NT2/D1 (cell line): Measurements from ENCODE around the gene PELI1.

Experiments
- DNase-seq: peaks from one replicate; pipeline ENCODE4 v3.0.0-alpha.2; 2011; ENCODE audit warnings: low read depth, low spot score
- H3K27me3 ChIP-seq: 2 replicates; pipeline ENCODE4 v1.6.0; 2011; ENCODE audit warnings: mild to moderate bottlenecking; ENCODE audit not compliant: insufficient read length, insufficient read depth
- H3K36me3 ChIP-seq: 2 replicates; pipeline ENCODE4 v1.6.1; 2011; ENCODE audit warnings: mild to moderate bottlenecking, low read length, mixed read lengths; ENCODE audit not compliant: insufficient read depth, insufficient read length
- H3K4me1 ChIP-seq: 2 replicates; pipeline ENCODE4 v1.5.1; 2011; ENCODE audit not compliant: insufficient read depth, insufficient read length
- H3K4me3 ChIP-seq: 2 replicates; pipeline ENCODE4 v1.5.1; 2011; ENCODE audit warnings: low read depth; ENCODE audit not compliant: insufficient read length
- H3K9ac ChIP-seq: 2 replicates; pipeline ENCODE4 v1.6.0; 2011; ENCODE audit warnings: low read depth; ENCODE audit not compliant: insufficient read length
- H3K9me3 ChIP-seq: 2 replicates; pipeline ENCODE4 v1.5.1; 2011; ENCODE audit warnings: mild to moderate bottlenecking, low read length; ENCODE audit not compliant: insufficient read depth
- SUZ12 ChIP-seq: IDR thresholded peaks from 2 replicates; pipeline ENCODE4 v1.6.1; 2011; ENCODE audit not compliant: insufficient read length, insufficient read depth; ENCODE audit errors: extremely low read depth
- YY1 ChIP-seq: IDR thresholded peaks from 2 replicates; pipeline ENCODE4 v1.6.1; 2011; ENCODE audit not compliant: insufficient read length, insufficient read depth
- ZNF274 ChIP-seq: IDR thresholded peaks from 2 replicates; pipeline ENCODE4 v1.6.1; 2011; ENCODE audit warnings: mild to moderate bottlenecking, low read depth, low read length

PELI1 gene

GRCh38 chr2:64067326-64067725, 76.9 kb downstream of the PELI1 start:
- H3K4me3 ChIP-seq: no peak overlapping the region
- H3K36me3 ChIP-seq: no peaks in the 10 kb centered on the region
- DNase-seq: no peak
- H3K4me1 ChIP-seq: no peaks in the 10 kb centered on the region
- no peaks in the 10 kb centered on the region for H3K27me3 ChIP-seq
- no peak for TF ChIP-seq ZNF274
- TF ChIP-seq YY1: no peak
- TF ChIP-seq SUZ12: no peak
- H3K9me3 ChIP-seq: no peaks in the 10 kb centered on the region
- no peak overlapping the region for H3K9ac ChIP-seq

GRCh38 chr2:64065516-64065915, 78.7 kb downstream of the PELI1 start:
- Histone ChIP-seq H3K36me3 (no peaks in the 10 kb centered on the region), H3K4me3 (no peak overlapping the region), H3K9ac (no peak overlapping the region), H3K9me3 (no peaks in the 10 kb centered on the region), H3K4me1 (no peaks in the 10 kb centered on the region), H3K27me3 (no peaks in the 10 kb centered on the region)
- no peak for DNase-seq
- TF ChIP-seq ZNF274 (no peak), SUZ12 (no peak), YY1 (no peak)

GRCh38 chr2:64063924-64064331, 80.3 kb downstream of the PELI1 start:
- TF ChIP-seq SUZ12 (no peak), ZNF274 (no peak), YY1 (no peak)
- H3K9ac ChIP-seq: no peak overlapping the region
- H3K4me3 ChIP-seq: no peak overlapping the region
- H3K27me3 ChIP-seq: no peaks in the 10 kb centered on the region
- H3K4me1 ChIP-seq: no peaks in the 10 kb centered on the region
- H3K36me3 ChIP-seq: no peaks in the 10 kb centered on the region
- no peaks in the 10 kb centered on the region for H3K9me3 ChIP-seq
- no peak for DNase-seq

- Histone ChIP-seq H3K4me3 (no peak overlapping the region), H3K36me3 (no peaks in the 10 kb centered on the region), H3K9ac (no peak overlapping the region), H3K9me3 (no peaks in the 10 kb centered on the region), H3K4me1 (no peaks in the 10 kb centered on the region), H3K27me3 (no peaks in the 10 kb centered on the region)
- DNase-seq: no peak
- TF ChIP-seq SUZ12: no peak
- TF ChIP-seq YY1: no peak
- TF ChIP-seq ZNF274: no peak
Observed at GRCh38 chr2:64063454-64063853, 80.8 kb downstream of the PELI1 start.

- Histone ChIP-seq H3K9ac (no peak overlapping the region), H3K36me3 (no peaks in the 10 kb centered on the region), H3K27me3 (no peaks in the 10 kb centered on the region), H3K4me3 (no peak overlapping the region), H3K4me1 (no peaks in the 10 kb centered on the region), H3K9me3 (no peaks in the 10 kb centered on the region)
- no peak for DNase-seq
- TF ChIP-seq YY1 (no peak), SUZ12 (no peak), ZNF274 (no peak)
Observed at GRCh38 chr2:64062840-64063239, 81.4 kb downstream of the PELI1 start.

- Histone ChIP-seq H3K9ac (no peak overlapping the region), H3K36me3 (no peaks in the 10 kb centered on the region), H3K27me3 (no peaks in the 10 kb centered on the region), H3K4me1 (no peaks in the 10 kb centered on the region), H3K4me3 (no peak overlapping the region), H3K9me3 (no peaks in the 10 kb centered on the region)
- TF ChIP-seq YY1 (no peak), ZNF274 (no peak), SUZ12 (no peak)
- DNase-seq: no peak
Observed at GRCh38 chr2:64059270-64059669, 85.0 kb downstream of the PELI1 start.

- TF ChIP-seq YY1: no peak
- TF ChIP-seq SUZ12: no peak
- TF ChIP-seq ZNF274: no peak
- Histone ChIP-seq H3K9ac (no peak overlapping the region), H3K27me3 (no peaks in the 10 kb centered on the region), H3K9me3 (no peaks in the 10 kb centered on the region), H3K36me3 (no peaks in the 10 kb centered on the region), H3K4me1 (no peaks in the 10 kb centered on the region), H3K4me3 (no peak overlapping the region)
- no peak for DNase-seq
Observed at GRCh38 chr2:64056021-64056420, 88.2 kb downstream of the PELI1 start.
